Smooth muscle cell (in vitro differentiated cells): Measurements from ENCODE around the gene COMMD3. TPM values are rescaled to one million over a fixed set of nuclear protein-coding genes. Genes with fewer than 3 reads are reported as not detected.

ENCODE experiments used
- DNase-seq: peaks from one replicate; lab custom pipeline; 2025; ENCODE audit not compliant: unreplicated experiment; lab: John Stamatoyannopoulos, UW
- H2AFZ ChIP-seq: fragments of 200-600 bp; sonication (generic); 2 replicates; pipeline ENCODE4 v1.6.0; 2016; ENCODE audit warnings: antibody characterized with exemption, low read depth, mild to moderate bottlenecking
- H3F3A ChIP-seq: fragments of 200-600 bp; sonication (generic); 2 replicates; pipeline ENCODE4 v1.6.0; 2017; ENCODE audit warnings: antibody characterized with exemption, low read depth
- H3K27ac ChIP-seq: fragments of 200-600 bp; sonication (generic); 2 replicates; pipeline ENCODE4 v1.5.1; 2016; ENCODE audit warnings: low read depth, mild to moderate bottlenecking
- H3K27me3 ChIP-seq: fragments of 200-600 bp; sonication (generic); 2 replicates; pipeline ENCODE4 v1.6.1; 2016; ENCODE audit warnings: low read depth, mild to moderate bottlenecking
- H3K36me3 ChIP-seq: fragments of 200-600 bp; sonication (generic); 2 replicates; pipeline ENCODE4 v1.5.1; 2016; ENCODE audit warnings: low read depth
- H3K4me1 ChIP-seq: fragments of 200-600 bp; sonication (generic); 2 replicates; pipeline ENCODE4 v1.5.1; 2016; ENCODE audit warnings: low read depth
- H3K4me2 ChIP-seq: fragments of 200-600 bp; sonication (generic); 2 replicates; pipeline ENCODE4 v1.6.0; 2016; ENCODE audit warnings: mild to moderate bottlenecking
- H3K4me3 ChIP-seq: fragments of 200-600 bp; sonication (generic); 2 replicates; pipeline ENCODE4 v1.5.1; 2016; ENCODE audit warnings: mild to moderate bottlenecking
- H3K79me2 ChIP-seq: fragments of 200-600 bp; sonication (generic); 2 replicates; pipeline ENCODE4 v1.6.0; 2016; ENCODE audit warnings: low read depth, mild to moderate bottlenecking
- H3K9ac ChIP-seq: fragments of 200-600 bp; sonication (generic); 2 replicates; pipeline ENCODE4 v1.6.0; 2016; ENCODE audit warnings: low read depth
- H3K9me3 ChIP-seq: fragments of 200-600 bp; sonication (generic); replicated peaks from 2 replicates; pipeline ENCODE4 v1.5.1; 2016; ENCODE audit warnings: low read depth
- H4K20me1 ChIP-seq: fragments of 200-600 bp; sonication (generic); 2 replicates; pipeline ENCODE4 v1.6.0; 2016; ENCODE audit warnings: low read depth
- WGBS: methylation state at CpG from one replicate; pipeline ENCODE4 v1.1.7; 2016; ENCODE audit warnings: low lambda C conversion rate; 5-methylcytosine and 5-hydroxymethylcytosine counted together
- polyA plus RNA-seq: library from polyadenylated mRNA; unstranded; fragments of >200 nt; fragmentation: Nextera tagmentation; extraction: Ambion mirVana; gene quantifications from 2 replicates; pipeline ENCODE4 v1.2.1, GENCODE V29; 2016
- total RNA-seq: library from RNA; depleted of rRNA; stranded (reverse); fragments of >200 nt; gene quantifications from 2 replicates; pipeline ENCODE4 v1.2.3, GENCODE V29; 2014
- TF ChIP-seq, protein P1 (sequence below): fragments of 200-600 bp; sonication (generic); IDR thresholded peaks from 2 replicates; pipeline ENCODE4 v1.5.1; 2017; ENCODE audit warnings: borderline replicate concordance, mild to moderate bottlenecking, antibody characterized with exemption; ENCODE audit not compliant: insufficient read depth, poor library complexity, severe bottlenecking

Gene COMMD3
- total and polyA plus RNA-seq, 2 experiments from 2014 or later, result 44.3 to 80.6 TPM

DNA sequence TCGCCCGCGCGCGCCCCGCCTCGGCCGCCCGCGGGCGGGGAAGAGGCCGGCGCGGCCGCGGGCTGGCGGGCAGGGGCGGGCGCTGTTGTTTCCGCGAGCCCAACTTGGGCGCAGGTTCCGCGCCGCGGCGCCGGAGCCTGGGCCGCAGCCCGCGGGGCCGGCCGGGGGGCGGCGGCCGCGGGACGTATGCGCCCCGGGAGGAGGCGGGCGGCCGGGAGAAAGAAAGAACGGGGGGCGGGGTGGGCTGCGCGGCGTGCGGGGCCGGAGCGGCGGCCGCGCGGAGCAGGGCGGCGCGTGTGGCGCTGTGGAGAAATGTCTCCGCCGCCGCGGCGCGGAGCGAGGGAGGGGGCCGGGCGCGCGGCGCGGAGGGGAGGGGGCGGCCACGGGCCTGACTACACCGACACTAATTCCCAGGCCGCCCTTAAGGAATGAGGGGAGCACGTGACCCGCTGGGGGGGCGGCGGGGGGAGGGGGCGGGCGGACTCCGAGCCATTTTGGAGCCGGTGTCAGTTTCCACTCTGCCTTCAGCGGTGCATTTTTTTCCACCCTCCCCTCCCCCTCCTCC lies 4.5 kb downstream of the COMMD3 start, which contains the start of gene BMI1:
Gene BMI1, plus strand, starts transcription at position 509 of the 565 bp plus-strand sequence. CDS start 5,351 bp downstream, outside the sequence.
- no peak within 1 kb of the TSS for H3K27ac ChIP-seq
- TF ChIP-seq, protein P1, sequence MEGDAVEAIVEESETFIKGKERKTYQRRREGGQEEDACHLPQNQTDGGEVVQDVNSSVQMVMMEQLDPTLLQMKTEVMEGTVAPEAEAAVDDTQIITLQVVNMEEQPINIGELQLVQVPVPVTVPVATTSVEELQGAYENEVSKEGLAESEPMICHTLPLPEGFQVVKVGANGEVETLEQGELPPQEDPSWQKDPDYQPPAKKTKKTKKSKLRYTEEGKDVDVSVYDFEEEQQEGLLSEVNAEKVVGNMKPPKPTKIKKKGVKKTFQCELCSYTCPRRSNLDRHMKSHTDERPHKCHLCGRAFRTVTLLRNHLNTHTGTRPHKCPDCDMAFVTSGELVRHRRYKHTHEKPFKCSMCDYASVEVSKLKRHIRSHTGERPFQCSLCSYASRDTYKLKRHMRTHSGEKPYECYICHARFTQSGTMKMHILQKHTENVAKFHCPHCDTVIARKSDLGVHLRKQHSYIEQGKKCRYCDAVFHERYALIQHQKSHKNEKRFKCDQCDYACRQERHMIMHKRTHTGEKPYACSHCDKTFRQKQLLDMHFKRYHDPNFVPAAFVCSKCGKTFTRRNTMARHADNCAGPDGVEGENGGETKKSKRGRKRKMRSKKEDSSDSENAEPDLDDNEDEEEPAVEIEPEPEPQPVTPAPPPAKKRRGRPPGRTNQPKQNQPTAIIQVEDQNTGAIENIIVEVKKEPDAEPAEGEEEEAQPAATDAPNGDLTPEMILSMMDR, result no peak
- H3K79me2 ChIP-seq, result peaks cover 18% of the 10 kb centered on the region
- peaks cover 43% of the 10 kb centered on the region for H3K4me1 ChIP-seq
- peaks cover 59% of the 10 kb centered on the region for H4K20me1 ChIP-seq
- H3K36me3 ChIP-seq, result no peaks in the 10 kb centered on the region
- DNase-seq, result peak; percentile 50
- H3K27me3 ChIP-seq, result peaks cover 57% of the 10 kb centered on the region
- H3K9ac ChIP-seq, result peak within 1 kb of the TSS; percentile 73
- peak within 1 kb of the TSS; percentile 95 for H2AFZ ChIP-seq
- peak within 1 kb of the TSS; percentile 92 for H3K4me3 ChIP-seq
- no peaks in the 10 kb centered on the region for H3K9me3 ChIP-seq
- H3K4me2 ChIP-seq, result peak within 1 kb of the TSS; percentile 95
- peaks cover 6% of the 10 kb centered on the region for H3F3A ChIP-seq
- WGBS, result 2% methylated on average over 32 of the region's 85 CpGs

DNA sequence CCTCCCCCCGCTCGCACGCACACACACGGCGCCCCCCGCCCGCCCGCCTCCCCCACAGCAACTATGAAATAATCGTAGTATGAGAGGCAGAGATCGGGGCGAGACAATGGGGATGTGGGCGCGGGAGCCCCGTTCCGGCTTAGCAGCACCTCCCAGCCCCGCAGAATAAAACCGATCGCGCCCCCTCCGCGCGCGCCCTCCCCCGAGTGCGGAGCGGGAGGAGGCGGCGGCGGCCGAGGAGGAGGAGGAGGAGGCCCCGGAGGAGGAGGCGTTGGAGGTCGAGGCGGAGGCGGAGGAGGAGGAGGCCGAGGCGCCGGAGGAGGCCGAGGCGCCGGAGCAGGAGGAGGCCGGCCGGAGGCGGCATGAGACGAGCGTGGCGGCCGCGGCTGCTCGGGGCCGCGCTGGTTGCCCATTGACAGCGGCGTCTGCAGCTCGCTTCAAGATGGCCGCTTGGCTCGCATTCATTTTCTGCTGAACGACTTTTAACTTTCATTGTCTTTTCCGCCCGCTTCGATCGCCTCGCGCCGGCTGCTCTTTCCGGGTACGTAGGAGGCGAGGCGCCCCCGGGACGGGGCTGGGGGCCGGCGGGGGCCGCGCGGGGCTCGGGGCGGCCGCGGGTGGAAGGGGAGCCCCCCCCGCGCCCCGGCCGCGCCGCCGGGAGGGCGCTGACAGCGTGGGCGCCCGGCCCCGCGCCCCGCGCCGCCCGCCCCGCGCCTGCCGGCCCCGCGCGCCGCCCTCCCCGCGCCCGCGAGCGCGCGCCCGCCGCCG lies 5.2 kb downstream of the COMMD3 start:
- Histone ChIP-seq H3K27me3 (peaks cover 57% of the 10 kb centered on the region), H3K36me3 (no peaks in the 10 kb centered on the region), H3K9ac (peak overlapping the region; percentile 73), H3K4me1 (peaks cover 43% of the 10 kb centered on the region), H3K27ac (no peak overlapping the region), H2AFZ (peak overlapping the region; percentile 95), H3K9me3 (no peaks in the 10 kb centered on the region), H3K79me2 (peaks cover 18% of the 10 kb centered on the region), H3F3A (peaks cover 6% of the 10 kb centered on the region), H3K4me2 (peak overlapping the region; percentile 95), H4K20me1 (peaks cover 65% of the 10 kb centered on the region), H3K4me3 (peak overlapping the region; percentile 92)
- WGBS, result 1% methylated on average over 23 of the region's 114 CpGs
- DNase-seq, result no peak
- TF ChIP-seq, protein P1, result no peak

DNA sequence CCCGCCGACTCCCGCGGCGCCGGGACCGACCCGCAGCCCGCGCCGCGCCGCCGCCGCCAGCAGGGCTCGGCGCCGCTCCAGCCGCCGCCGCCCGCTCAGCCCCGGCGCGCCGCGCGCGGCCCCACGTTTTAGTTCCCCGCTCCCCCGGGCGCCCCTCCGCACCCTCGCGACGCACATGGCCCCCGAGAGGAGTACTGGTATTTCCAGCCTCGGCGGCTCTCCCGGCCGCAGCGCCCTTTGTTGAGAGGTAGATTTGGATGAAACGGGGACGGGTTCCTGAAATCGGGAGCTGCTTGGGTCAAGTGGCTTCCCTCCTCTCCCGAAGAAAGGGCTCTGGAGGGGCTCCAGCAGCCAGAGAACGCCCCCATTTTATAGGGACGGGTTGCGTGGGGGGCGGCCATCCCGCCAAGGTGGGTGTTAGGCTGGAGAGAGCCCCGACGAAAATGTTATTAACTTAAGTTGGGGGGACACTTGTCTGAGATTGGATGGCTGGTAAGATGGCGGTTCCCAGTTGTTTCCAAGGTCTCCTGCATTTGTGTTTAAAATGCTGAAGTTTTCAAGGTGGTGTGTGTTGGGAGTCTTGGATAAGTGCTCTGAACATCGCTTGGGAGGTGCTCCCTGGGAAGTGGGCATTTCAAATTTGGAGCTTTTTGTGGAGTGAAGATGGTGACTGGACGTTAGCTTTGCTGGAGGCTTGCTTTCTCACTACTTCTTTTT lies 5.9 kb downstream of the COMMD3 start:
- Histone ChIP-seq H3F3A (peaks cover 6% of the 10 kb centered on the region), H3K27ac (no peak overlapping the region), H3K27me3 (peaks cover 57% of the 10 kb centered on the region), H2AFZ (no peak overlapping the region), H3K4me1 (peaks cover 38% of the 10 kb centered on the region), H3K4me2 (peak overlapping the region; percentile 93), H3K79me2 (peaks cover 15% of the 10 kb centered on the region), H3K36me3 (no peaks in the 10 kb centered on the region), H4K20me1 (peaks cover 70% of the 10 kb centered on the region), H3K9me3 (no peaks in the 10 kb centered on the region), H3K4me3 (peak overlapping the region; percentile 72), H3K9ac (peak overlapping the region; percentile 48)
- 2% methylated on average over 42 of the region's 57 CpGs for WGBS
- DNase-seq, result no peak
- TF ChIP-seq, protein P1, result no peak
